COR-L47 (cell line): ENCODE data around the gene LRRC56.

Experiments used
- DNase-seq: peaks from one replicate; lab custom pipeline; 2025; lab: John Stamatoyannopoulos, UW

LRRC56 gene

DNA sequence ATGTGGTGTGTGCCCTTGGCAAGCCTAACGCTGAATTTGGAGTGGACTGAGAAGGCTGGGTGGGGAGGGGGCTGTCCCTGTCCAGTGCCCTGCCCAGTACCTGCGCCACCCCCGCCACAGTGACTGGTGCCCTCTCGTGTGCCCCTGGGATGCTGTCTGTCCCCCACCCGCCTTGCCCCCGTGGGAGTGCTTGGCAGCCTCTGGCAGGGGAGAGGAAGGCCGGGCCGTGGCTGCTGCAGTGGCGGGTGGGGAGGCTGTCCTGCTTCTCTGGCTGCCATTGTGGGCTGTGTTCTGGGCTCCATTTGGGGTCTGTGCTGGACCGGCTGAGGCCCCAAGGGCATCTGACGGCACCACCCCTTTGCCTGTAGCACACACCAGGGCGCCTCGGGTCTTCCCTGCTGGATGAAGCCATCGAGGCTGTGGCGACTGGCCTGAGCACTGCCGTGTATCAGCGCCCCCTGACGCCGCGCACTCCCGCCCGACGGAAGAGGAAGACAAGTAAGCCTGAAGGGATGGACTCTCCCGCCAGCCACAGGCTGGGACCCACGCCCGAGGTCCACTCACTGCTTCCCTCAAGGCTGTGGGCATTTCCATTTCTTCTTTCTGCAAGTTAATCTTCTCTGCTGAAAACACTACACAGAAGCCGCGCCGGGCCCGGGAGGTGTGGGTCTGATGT, 60.8 kb downstream of the LRRC56 start:
- DNase-seq = no peak

GRCh38 chr11:601573-602245, 64.4 kb downstream of the LRRC56 start:
- no peak for DNase-seq

GRCh38 chr11:603154-603553, 65.8 kb downstream of the LRRC56 start:
- DNase-seq = no peak
